Kidney epithelial cell (primary cell): Measurements from ENCODE around the gene CRACDL. TPM values are rescaled to one million over a fixed set of nuclear protein-coding genes. Genes with fewer than 3 reads are reported as not detected.

Source experiments
- DNase-seq: peaks from one replicate; pipeline ENCODE4 v3.0.0-alpha.2; 2010; ENCODE audit warnings: low read depth
- H3K27me3 ChIP-seq: 2 replicates; pipeline ENCODE4 v1.6.0; 2011; ENCODE audit warnings: low read length; ENCODE audit not compliant: control insufficient read depth, insufficient read depth
- H3K36me3 ChIP-seq: 2 replicates; pipeline ENCODE4 v1.5.1; 2011; ENCODE audit warnings: low read length; ENCODE audit not compliant: control insufficient read depth, insufficient read depth
- H3K4me3 ChIP-seq: 2 replicates; pipeline ENCODE4 v1.5.1; 2011; ENCODE audit warnings: low read depth, mild to moderate bottlenecking, control low read depth, low read length
- CTCF ChIP-seq: IDR thresholded peaks from 2 replicates; pipeline ENCODE4 v1.5.1; 2011; ENCODE audit warnings: mild to moderate bottlenecking, moderate library complexity, low read length, control low read depth, inconsistent platforms; ENCODE audit not compliant: insufficient read depth, poor library complexity, severe bottlenecking
- total RNA-seq: library from RNA; depleted of rRNA; stranded (reverse); fragments of >200 nt; gene quantifications from 2 replicates; pipeline ENCODE4 v1.2.3, GENCODE V29; 2015

Gene CRACDL
- total RNA-seq, 1 donor from 2014 or later = 1.4 TPM

DNA sequence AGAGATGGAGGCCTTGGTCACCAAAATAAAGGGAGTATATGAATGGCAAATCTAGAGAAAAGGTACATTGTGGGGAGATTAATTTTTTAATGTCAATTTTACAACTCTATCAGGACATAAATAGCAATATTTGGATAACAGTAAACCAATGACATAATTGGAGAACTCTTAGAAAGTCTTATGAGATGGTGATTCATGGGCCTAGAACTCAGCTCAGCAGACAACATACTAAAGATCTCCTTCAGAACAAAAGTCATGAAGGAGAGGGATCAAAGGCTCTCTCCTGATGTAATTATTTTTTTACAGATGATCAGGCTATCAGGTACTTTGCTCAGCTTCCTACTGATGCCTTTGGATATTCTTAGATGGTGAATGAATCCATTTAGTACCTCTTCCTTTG lies 90.0 kb downstream of the CRACDL start:
- no peak for DNase-seq
- no peak overlapping the region for H3K4me3 ChIP-seq
- no peaks in the 10 kb centered on the region for H3K27me3 ChIP-seq
- H3K36me3 ChIP-seq = no peaks in the 10 kb centered on the region
- no peak for TF ChIP-seq CTCF

DNA sequence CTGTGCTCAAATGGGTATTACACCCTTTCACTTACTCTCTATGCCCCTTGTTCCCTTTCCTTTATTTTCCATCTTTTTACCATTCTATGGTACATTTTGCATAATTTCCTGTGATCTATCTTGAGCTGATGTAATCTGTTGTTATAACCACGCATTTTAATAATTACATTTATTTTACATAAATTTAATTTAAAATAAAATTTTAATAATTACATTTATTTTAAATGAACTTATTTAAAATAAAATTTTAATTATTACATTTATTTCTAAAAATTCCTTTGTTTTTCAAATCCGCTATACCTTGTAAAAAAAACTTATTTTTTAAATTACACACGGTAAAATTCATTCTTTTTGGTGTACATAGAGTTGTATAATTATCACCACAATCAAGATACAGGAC lies 93.9 kb downstream of the CRACDL start:
- DNase-seq = no peak
- no peaks in the 10 kb centered on the region for H3K36me3 ChIP-seq
- no peak overlapping the region for H3K4me3 ChIP-seq
- TF ChIP-seq CTCF = no peak
- H3K27me3 ChIP-seq = no peaks in the 10 kb centered on the region

- no peaks in the 10 kb centered on the region for H3K36me3 ChIP-seq
- H3K4me3 ChIP-seq = no peak overlapping the region
- no peak for TF ChIP-seq CTCF
- no peak for DNase-seq
- no peaks in the 10 kb centered on the region for H3K27me3 ChIP-seq
Measured at GRCh38 chr2:98839292-98839691, 96.7 kb downstream of the CRACDL start.

- no peak for DNase-seq
- TF ChIP-seq CTCF = no peak
- Histone ChIP-seq H3K27me3 (no peaks in the 10 kb centered on the region), H3K36me3 (no peaks in the 10 kb centered on the region), H3K4me3 (no peak overlapping the region)
Measured at GRCh38 chr2:98835831-98836385, 100.1 kb downstream of the CRACDL start.

DNA sequence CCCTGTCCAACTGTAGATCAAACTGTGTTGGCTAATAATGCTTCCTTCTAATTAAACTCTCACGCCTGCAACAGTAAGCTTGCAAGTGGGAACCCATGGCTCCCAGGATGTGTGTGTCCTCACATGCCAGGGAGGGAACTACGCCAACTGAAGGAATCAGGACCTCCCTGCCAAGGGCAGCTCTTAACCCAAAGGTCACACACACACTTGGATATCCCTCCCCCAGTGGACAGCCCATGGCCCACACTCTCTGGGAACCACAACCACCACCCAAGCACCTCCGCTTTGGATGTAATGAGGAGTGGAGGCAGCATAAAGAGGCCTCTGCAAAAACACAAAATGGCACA lies 102.1 kb downstream of the CRACDL start:
- no peak for TF ChIP-seq CTCF
- DNase-seq = no peak
- no peak overlapping the region for H3K4me3 ChIP-seq

GRCh38 chr2:98833172-98833916 lies 102.7 kb downstream of the CRACDL start:
- Histone ChIP-seq H3K4me3 (no peak overlapping the region), H3K27me3 (no peaks in the 10 kb centered on the region), H3K36me3 (no peaks in the 10 kb centered on the region)
- no peak for DNase-seq
- no peak for TF ChIP-seq CTCF

More for the DNA sequence above, 102.1 kb downstream of the CRACDL start:
- Histone ChIP-seq H3K27me3 (no peaks in the 10 kb centered on the region), H3K36me3 (no peaks in the 10 kb centered on the region)
